Stimulated activated naive CD8-positive, alpha-beta T cell treated with anti-CD3 and anti-CD28 coated beads, Interleukin-15, Interleukin-2, amounts not matched to agents 100 U/mL and 50 U/mL, for 24 hours (primary cell): ENCODE data around the gene GJB3.
"Not testable (repeated sequence)": the region's sequence is repeated elsewhere in the genome, so short reads cannot be mapped to it uniquely, and the experiment has no call there.

Experiments used
- ATAC-seq: fragments of 150-1000 bp; cut with Tn5 transposase; one replicate; pipeline ENCODE4 v1.10.0; 2021
- DNase-seq: peaks from one replicate; pipeline ENCODE4 v3.0.0; 2021

GJB3 gene

DNA sequence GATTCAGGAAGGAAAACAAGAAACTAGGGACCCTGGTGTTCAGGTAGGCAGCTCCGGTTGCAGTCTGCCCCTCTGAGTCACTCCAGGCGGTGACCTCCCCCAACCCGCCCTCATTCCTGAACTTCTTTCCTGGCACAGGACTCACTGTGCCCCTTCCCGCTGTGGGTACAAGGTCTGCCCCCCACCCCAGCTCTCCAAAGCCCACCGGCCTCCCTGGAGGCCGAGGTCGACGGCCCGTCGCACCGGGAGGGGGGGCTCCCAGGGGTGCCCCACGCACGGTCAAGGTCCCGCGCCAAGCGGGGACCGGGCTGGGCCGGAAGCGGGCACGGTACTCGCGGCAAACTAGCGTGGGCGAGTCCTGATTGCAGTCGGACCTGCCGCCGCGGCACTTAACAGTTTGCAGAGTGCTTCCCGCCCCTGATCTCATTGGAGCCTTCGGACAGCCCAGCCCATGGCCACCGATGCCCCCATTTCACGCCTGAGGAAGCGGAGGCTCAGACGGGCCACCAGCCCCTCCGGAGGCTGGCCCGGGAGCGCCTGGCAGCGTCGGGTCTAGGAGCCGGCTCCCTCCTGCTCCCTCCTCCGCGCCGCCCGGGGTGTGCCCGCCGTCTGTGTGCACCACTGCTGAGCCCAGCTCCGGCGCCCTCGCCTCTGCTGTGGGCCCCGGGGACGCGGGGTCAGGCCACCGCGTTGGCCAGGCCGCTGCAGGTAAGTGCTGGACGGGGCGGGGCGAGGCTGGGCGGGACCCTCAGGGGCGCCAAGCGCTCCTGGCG is at the start of gene GJB3:
TSS of gene GJB3 (plus strand) at position 144 of the 773 bp plus-strand sequence. CDS start 3,549 bp downstream, outside the sequence.
- DNase-seq (peak; percentile 18), ATAC-seq (peak; percentile 26)

DNA sequence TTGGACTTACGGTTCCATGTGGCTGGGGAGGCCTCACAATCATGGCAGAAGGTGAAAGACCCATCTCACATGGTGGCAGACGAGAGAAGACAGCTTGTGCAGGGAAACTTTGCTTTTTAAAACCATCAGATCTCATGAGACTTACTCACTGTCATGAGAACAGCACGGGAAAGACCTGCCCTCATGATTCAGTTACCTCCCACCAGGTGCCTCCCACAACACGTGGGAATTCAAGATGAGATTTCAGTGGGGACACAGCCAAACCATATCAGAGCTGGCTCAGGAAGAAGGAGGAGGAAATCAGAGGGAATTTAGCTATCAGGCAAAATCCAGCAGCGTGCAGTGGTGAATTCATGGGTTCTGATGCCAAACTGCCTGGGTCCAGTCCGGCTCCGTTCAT is 48.2 kb upstream of the GJB3 start:
- ATAC-seq, DNase-seq: not testable (repeated sequence)

DNA sequence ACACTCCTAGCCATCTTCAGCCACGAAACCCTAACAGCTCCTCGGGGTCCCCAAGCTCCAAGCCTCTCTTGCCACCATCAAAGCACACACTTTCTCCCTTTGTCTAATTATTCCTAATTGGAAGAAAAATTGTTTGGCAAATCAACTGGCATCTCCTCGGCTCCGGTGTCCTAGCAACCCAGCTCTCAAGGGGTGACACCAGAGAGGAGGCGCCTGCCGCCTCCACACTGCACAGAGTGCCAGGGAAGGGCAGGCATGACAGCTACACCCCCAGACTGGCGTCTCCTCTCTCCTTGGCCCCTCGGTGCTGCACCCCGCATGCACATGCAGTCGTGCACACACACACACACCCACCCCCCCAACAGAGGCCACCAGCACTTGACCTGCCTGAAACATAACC is 44.3 kb upstream of the GJB3 start:
- no peak for DNase-seq
- no peak for ATAC-seq

DNA sequence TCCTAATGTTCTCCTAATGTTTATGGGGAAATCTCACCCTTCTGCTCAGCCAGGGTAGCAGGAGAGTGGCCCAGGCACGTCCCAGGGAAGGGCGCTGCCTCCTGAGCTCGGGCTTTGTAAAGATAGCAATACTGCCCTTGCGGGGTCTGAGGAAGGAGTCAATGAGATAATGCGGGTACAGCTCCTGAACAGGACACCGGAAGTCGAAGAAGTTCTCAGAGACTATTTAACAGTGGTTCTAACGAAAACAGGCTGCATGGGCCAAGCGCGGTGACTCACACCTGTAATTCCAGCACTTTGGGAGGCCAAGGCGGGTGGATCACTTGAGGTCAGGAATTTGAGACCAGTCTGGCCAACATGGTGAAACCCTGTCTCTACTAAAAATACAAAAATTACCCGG is 43.8 kb upstream of the GJB3 start:
- not testable (repeated sequence) for ATAC-seq, DNase-seq

DNA sequence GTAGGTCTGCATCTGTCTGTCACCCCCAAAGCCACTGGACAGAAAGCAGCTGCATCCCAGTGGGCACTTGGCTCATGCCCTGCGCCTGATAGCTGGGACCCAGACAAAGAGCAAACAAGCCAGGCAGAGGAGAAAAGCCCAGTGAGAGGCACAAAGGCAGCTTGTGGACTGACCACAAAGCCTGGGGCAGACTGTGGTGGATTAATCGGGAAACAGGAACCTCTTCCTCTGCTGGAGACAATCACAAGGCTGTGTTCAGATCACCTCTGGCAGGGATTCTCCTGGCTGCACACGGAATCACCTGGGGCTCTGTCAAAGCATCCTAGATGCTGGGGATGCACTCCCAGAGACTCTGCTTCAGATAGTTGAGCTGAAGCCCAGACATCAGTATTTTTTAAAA is 41.4 kb upstream of the GJB3 start:
- no peak for DNase-seq
- no peak for ATAC-seq

DNA sequence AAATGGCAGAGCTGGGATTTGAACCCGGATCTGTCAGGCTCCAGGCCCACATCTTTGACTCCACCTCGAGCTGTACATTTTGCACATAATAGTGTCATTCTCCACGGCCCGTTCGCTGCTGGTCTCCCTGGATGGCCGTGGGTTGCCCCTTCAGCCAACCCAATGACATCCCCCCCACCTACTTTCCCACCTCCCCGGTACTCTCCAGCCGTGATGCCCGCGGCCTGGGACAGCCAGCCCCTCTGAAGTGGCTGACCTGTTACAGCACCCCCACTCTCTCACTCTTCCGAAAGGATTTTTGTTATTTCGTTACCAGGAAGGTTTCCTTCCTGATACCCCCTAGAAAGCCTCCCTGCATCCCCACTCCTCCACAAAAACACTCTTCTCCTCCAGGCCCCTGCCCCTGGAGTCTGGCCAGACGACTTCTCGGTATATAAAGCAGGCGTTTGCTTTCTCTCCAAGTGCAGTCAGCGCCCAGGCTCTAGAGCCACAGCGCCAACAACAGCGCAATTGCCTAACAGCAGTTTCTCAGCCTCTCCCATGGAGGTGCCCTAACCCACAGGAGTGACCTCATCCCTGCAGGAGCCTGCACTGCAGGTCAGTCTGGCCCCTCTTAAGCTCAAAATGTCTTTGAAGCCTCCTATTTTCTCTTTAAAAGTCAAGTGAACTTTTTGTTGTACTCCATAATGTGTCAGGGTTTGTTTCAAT is 40.7 kb upstream of the GJB3 start:
- no peak for DNase-seq
- no peak for ATAC-seq

DNA sequence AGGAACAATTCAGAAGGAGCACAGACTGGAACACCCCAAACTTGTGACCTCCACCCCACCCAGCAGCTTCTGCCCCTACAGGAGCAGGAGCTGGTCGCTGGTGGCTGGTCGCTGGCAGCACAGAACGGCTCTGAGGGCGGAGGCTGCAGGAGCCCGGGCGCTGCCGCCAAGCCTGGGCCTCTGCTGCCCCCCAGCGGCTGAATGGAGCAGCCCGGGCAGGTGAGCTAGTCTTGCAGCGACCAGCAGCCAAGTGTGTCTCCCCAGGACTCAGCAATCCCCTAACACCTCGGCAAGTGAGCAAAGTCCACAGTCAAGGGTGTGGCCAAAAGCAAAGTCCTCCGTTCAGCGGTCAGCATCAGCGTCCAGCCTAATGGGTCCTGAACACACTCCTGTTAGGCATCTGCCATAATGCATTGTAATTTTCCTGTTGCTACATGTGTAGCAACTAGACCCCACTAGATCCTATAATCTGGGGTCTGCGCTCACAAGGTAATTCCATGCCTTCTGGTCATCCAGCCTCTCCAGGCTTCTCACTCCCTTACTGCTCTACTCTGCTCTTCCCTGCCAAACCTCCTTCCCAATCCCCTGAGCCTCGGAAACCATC is 38.2 kb upstream of the GJB3 start:
- ATAC-seq (peak; percentile 80), DNase-seq (peak; percentile 91)

DNA sequence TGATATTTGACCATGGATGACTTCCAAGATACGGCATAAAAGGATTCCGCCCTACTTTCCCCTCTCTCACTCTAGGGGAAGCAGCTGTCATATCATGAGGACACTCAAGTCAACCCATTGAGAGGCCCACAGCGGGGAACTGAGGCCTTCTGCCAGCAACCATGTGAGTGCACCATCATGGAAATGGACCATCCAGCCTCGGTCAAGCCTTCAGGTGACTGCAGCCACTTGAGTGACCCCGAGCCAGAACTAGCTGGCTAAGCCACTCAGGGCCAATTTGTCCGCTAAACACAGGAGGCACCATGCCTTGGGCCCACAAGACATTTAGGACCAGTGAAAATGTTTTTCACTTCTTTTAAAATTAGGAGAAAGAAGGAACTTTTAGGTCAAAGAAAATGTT is 37.2 kb upstream of the GJB3 start:
- no peak for DNase-seq
- ATAC-seq: no peak

DNA sequence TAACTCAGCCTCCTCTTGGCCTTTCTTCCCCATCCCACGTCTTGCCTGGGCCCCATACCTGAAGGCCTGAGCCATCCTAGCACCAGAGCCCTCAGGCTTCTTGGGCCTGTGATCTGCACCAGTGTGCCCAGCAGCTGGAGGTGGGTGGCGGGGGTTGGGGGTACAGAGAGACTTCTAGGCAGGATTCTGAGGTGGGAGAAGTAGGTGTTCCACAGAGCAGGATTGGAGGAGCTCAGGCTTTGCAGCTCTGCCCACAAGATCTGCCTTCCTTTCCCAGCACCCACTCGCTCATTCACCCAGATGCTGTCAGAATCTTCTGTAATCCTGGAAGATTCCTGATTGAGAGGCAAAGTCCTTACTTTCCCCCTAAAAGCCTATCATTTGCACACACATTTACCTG is 36.2 kb upstream of the GJB3 start:
- ATAC-seq: no peak
- no peak for DNase-seq

DNA sequence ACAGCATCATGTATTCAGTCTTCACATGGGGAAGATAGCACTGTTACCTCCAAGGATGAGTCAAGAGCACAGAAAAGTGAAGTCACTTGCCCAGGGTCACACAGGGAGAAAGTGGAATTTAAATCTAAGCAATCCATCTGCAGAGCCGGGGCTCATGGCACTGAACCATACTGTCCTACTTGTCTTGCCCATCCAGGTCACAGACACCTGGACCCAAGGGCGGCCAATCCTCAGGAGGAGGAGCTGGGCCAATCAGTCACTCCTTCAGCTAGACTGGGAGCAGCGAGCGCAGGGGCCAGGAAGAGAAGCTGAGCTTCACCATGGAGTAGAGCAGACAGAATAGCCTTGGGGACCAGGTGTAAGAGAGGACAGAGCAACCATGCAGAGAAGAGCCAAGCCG is 35.3 kb upstream of the GJB3 start:
- DNase-seq (no peak), ATAC-seq (no peak)

DNA sequence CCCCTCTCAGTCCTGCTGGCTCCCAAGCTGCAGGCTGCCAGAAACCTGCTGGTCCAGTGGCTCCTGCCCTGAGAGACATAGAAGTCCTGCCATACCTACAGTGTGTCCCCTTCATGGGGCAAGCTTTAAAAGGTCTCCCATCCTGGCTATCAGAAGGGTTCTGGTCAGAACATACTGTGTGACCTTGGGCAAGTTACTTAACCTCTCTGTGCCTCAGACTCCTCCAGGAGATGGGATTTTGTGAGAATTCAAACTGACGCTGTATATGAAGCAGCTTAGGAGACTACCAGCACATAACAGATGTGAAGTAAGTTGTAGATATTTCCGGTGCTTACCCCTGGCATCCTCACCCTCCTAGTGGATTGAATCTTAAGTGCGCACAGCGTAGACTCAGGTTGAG is 34.9 kb upstream of the GJB3 start:
- DNase-seq (no peak), ATAC-seq (no peak)

DNA sequence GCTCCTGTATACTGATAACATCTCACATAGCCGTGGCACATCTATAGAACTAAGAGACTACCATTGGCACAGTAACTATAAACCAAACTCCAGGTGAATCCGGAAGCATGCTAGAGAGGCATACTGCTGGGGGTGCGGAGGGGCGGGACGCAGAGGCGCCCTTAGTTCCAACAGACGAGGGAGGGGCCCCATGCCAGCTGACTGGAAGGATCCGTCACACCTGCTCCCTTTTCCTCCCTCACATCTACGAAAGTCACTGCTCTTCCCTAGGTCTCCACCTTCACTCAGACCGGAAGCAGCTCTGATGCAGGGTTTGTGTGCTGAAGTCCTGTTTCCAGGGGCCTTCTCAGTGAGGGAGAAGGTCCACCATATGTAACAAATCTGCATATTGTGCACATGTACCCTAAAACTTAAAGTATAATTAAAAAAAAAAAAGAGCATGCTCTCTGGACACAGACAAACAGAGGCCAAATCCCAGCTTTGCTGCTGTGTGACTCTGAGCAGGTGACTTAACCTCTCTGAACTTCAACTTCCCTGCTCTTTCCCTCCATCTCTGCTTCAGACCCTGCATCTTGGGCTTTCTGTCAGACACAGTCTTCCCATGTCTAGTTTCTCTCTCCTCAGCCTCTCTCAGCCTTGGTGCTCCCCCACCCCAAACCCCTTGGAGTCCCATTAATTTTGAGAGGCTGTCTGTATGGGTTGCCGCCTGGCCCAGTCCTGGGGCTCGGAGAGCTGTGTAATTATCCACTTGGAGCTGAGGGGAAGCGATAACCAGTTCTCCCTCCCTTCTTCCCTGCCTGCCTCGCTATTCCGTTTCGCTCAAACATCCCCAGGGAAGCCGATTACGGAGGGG is 34.0 kb upstream of the GJB3 start:
- ATAC-seq (no peak), DNase-seq (no peak)

DNA sequence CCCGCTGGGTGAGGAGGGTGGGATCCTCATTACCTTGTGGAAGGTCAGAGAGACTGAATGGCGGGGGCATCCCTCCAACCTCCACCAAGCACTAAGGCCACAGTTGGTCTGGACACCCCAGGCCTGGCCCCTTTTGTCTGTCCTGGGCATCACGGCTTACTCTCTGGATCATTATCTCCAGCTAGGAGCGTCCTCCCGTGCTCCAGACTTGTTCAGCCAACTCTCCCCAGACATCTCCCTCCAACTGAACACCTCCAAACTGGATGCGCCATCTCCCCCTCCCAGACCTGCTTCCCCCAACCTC is 33.4 kb upstream of the GJB3 start:
- DNase-seq (no peak), ATAC-seq (no peak)

DNA sequence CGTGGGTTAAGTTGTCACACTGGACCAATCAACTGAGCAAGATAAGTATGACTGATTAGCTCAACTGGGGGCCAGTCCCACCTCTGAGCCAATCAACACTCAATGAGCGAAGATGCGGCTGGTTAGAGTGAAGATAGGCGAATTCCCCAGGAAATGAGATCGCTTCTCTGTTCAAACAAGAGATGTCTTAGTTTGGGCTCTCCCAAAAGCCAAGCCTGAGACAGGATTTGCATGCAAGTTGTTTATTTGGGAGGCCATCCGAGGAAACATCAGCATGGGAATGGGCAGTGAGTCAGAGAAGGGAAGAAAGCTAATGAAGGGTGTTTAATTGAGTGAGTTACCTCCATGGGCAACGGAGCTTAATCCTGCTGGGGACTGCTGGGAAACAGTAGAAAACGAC is 31.0 kb upstream of the GJB3 start:
- ATAC-seq: no peak
- DNase-seq: no peak

DNA sequence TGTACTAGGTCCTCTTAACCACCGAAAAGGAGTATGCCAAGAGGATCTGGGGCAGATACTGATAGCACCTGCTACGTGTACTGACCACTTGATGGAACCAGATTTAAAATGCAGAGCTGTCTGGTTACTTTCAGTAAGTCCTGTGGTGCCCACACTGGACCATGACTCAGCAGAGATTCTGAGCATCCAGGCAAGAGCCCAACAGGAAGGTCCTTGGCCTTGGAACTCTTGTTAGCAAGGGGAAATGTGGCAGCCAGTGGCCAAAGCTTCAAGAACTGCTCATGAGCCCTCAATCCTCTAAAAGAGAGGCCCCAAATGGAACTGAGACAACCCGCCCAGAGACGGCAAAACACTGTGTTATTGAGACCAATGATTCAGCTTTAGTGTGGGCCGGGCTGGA is 30.4 kb upstream of the GJB3 start:
- DNase-seq (no peak), ATAC-seq (no peak)

DNA sequence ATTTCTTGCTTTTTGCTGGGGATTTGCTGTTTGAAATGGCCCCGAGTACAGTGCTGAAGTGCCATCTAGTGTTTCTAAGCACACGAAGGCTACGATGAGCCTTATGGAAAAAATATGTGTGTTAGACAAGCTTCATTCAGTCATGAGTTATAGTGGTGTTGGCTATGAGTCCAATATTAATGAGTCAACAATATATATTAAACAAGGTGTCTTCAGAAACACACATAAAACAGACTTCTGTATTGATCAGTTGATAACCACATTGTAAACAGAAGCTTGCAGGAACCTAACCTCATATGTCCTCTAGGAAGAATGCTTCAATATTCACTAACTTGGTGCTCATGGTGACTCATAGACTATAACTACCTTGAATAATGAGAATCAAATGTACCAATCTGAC is 27.9 kb upstream of the GJB3 start:
- no peak for DNase-seq
- ATAC-seq: no peak

DNA sequence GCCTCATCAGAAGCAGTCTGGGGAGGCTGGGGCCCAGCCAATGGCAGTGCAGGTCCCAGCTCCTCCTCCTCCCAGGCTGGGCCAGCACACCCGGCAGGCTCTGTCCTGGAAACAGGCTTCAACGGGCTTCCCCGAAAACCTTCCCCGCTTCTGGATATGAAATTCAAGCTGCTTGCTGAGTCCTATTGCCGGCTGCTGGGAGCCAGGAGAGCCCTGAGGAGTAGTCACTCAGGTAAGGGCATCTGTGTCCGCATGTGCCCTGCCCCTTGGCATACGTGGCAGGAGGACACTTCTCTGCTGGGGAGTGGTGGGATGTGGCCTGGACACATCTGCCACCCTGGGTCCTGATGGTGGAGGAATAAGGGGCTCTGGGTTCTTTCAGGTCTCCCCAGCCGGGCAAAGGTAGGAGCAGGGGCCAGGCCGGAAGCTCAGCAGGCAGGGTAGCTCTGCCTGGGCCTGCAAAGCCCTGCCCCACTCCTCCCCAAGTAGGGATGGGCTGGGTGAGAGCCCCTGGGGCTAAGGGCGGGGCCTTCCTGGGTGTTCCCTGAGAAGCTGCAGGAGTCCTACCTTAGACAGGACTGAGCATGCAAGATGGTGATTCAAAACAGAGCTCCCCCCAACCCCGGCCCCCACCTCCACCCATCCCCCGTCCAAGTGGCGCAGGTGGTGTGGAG is 25.9 kb upstream of the GJB3 start, which contains the start of gene GJB5:
TSS of gene GJB5 (plus strand) at position 84 of the 674 bp plus-strand sequence. CDS start 2,284 bp downstream, outside the sequence.
- DNase-seq (no peak), ATAC-seq (no peak)

DNA sequence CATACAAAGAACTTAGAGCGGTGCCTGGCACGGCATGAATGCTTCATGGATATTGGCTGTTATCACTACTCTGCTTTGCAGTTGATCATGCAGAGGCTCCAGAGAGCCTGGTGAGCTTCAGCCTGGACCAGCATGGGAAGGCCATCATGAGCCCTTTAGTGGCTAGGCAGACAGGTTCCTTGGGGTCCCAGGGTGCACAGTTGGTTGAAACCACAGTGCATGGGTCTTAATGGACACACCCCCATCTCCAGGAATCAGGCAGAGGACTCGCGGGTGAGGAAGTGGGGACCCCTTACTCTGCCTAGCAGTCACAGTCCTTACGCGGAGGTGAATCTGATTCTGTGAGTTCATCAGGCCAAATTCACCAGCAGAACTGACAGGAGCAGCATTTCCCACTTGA is 25.1 kb upstream of the GJB3 start:
- ATAC-seq: no peak
- no peak for DNase-seq

DNA sequence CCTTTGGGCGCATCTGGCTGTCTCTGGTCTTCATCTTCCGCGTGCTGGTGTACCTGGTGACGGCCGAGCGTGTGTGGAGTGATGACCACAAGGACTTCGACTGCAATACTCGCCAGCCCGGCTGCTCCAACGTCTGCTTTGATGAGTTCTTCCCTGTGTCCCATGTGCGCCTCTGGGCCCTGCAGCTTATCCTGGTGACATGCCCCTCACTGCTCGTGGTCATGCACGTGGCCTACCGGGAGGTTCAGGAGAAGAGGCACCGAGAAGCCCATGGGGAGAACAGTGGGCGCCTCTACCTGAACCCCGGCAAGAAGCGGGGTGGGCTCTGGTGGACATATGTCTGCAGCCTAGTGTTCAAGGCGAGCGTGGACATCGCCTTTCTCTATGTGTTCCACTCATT is 23.6 kb upstream of the GJB3 start:
- no peak for DNase-seq
- no peak for ATAC-seq

DNA sequence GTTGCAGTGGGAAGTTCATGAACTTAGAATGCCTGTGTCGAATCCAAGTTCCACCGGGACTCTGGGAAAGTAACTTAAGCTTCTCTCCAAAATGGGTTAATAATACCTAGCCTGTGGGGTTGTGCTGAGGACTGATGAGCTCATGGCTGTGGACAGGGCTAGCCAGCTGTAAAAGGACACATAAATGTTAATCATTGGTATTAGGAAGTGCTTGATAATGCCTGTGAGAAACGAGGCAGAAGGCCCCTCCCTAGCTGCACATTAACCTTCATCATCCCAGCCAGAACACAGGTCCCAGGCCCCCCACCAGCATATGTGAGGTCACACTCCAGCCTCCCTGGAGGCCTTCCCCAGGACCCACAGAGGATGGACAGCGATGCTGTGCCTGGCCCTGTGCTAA is 22.3 kb upstream of the GJB3 start:
- DNase-seq (no peak), ATAC-seq (no peak)

DNA sequence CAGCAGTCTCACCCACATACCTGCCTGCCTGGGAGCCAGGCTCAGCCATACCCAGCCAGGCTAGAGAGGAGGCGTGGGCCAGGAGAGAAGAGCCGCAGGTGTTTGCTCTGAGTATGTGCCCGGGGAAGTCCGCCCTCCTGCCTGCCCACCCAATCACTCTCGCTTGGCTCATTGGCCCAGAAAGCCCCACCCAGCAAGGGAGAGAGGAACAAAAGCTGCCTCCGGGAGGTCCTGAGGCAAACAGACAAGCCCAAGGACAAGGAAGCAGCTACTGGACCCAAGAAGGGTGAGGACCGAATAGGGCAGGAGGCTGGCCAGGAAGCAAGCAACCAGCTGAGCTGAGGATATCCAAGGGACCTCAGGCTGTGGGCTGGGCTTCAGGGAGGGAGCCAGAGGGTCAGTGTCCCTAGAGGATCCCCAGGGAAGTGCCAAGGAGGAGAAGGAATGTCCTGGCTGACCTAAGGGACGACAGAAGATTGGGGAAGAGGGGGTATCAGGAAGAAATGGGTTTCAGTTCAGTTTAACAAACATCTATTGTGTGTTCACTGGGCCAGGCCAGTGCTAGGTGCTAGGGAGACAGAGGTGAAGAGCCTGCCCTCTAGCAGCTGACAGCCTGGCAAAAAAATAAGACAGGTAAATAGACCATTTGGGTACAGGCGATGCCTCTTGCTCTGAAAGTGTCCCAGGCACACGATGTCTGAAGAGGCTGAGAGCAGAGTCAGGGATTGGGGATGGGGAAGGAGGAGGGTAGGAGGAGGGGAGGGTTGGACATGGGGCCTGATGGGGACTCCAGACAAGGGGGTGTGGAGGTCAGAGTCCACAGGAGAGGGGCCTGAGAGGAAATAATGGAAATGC is 21.3 kb upstream of the GJB3 start, which contains the start of gene GJB4:
TSS of gene GJB4 (plus strand) at position 238 of the 855 bp plus-strand sequence. CDS start 1,515 bp downstream, outside the sequence.
- ATAC-seq (no peak), DNase-seq (no peak)
